SKM-1 treated with dmso at 0.1 percent for 144 hours (cell line): ENCODE measurements around the gene TLN1.

Source experiments
- DNase-seq: peaks from one replicate; lab custom pipeline; 2025; ENCODE audit not compliant: unreplicated experiment; lab: John Stamatoyannopoulos, UW

TLN1 gene

DNA sequence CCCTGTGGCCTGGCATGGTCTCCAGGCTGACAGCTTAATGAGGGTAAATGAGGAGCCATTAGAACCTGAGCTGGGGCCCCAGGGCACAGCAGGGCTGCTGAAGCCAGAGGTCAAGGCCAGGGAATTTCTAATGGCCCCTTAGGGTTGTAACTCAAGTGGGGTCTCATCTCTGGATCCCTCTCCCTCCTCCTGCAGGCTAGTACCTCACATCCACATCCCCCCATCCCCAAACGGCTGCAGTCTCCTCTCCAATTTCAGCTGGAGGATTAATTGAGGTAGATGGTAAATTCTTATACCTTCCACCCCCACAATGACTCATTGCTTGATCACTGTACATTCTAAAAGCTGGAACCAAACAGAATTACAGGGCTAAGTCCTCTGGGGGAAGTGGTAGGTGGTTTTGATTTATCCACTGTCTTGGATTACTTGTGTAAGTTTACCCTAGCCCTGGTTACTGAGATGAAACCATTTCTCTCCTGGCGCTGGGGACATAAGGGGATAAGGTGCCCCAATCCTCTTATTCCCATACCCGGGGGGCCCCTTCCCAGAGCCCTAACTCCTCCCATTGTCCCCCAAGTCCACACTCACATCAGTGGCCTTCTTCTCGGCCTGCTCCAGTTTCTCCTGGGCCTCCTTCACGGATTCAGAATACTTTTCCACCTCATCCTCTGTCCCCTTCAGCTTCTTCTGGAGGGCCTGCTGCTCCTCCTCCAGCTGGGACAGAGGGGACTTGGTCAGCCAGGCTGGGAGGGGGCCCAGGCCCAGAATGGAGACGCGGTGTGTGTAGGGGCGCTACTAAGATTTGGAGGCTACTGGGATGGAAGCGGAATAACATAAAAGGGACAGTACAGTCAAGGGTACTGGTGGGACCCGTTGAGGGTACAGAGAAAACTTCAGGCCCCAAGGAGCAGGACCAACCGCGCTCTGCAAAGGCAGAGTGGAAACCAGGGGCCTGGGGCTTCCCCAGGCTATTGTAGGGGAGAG is 43.1 kb downstream of the TLN1 start:
- no peak for DNase-seq

DNA sequence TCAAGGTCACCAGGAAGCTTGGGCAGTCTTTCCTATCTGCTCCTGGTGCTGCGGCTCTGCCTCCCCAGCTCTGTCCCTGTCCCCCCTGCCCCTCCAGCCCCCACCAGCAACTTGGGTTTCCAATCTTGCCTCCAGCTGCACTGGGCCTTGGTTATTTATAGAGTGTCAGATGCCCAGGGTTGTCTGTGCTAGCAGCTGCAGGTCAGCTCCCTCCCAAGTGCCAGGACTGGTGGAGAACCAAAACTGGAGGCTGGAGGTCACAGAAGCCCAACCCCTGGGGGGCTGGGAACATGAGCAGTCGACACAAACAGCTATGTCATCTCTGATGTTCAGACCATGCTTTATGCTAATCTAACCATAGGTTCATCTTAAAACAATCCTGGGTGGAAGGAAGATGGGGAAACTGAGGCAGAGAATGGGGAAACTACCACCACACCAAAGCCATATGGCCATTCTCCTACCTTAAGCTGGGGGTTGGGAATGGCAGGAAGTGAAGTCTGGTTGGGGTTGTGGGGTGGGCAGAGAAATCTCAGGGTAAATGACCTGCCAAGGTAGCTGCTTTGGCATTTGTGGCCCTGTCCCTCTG is 43.9 kb downstream of the TLN1 start:
- DNase-seq: no peak

DNA sequence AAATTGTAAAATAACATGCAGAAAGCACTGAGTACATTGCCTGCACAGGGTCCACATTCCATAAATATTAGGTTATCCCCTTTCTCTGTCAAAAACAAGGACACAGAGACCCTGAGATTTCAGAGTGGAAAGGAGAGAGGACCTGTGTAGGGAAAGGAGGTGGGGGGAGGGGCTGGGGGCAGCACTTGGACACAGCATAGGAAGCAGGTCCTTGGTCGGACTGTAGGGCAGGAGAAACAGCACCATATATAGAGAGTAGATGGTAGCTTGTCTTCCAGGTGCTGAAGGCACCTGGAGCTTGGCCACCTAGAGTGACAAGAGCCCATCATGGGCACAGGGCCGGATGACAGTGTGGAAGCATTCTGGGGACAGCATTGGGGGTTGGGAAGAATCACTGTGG is 44.7 kb downstream of the TLN1 start:
- no peak for DNase-seq

DNA sequence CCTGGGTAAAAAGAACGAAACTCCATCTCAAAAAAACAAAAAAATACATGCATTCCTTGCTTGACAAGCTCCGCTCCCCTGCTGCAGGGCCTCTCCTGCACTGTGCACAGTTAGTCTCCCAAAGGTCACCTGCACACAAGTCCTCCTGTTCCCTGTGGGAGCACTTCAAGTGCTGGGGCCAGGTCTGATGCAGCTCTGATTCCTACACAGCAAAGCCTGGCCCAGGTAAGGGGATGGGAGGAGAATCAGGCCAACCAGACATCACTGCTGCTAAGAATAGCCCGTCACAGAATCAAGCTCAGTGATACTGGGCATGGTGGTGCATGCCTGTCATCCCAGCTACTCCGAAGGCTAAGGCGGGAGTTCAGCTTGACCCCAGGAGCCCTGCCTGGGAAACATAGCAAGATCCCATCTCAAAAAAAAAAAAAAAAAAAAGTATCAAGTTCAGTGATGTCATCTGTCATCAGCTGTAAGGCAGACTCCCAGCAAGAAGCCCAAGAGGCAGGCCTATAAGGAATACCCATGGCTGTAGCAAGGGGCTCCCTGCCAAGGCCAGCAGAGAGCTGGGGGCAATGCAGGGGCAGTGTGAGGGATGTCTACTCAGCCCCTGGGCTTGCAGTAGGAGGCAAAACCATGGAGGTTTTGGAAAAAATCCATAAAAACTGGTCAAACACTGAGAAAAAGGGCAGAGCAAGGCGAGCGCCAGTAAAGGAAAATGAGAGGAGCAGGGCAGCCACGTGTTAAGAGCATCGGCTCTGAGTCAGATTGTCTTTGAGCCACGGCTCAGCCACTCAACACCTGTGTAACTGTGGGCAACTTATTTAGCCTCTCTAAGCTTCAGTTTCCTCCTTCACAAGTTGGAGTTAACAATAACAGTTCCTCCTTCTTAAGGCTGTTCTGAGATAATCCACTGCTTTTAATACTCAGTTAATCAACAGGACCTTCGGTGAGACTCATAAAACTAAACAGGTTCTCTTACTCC is 45.5 kb downstream of the TLN1 start:
- no peak for DNase-seq

GRCh38 chr9:35685506-35685905 is 46.5 kb downstream of the TLN1 start:
- DNase-seq: no peak

- no peak for DNase-seq
These were observed 47.1 kb downstream of the TLN1 start for GRCh38 chr9:35684921-35685320.

DNA sequence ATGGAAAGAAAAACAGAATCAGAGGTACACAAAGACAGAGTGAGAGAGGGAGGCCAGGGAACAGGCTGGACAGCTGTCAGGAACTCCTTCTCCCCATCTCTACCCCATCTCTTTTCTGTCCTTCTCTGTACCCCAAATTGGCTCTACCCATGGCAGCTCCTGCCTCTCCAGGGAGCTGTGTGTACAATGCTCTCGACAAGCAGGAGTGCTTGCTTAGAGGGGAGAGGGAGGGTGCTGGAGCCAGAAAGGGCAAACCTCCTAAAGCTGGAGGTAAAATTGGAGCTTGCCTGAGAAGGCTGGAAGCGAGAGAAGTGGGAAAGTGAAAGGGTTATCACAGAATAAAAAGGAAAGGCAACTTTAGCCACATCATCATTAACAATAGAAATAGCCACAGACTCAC is 48.7 kb downstream of the TLN1 start:
- DNase-seq: no peak

DNA sequence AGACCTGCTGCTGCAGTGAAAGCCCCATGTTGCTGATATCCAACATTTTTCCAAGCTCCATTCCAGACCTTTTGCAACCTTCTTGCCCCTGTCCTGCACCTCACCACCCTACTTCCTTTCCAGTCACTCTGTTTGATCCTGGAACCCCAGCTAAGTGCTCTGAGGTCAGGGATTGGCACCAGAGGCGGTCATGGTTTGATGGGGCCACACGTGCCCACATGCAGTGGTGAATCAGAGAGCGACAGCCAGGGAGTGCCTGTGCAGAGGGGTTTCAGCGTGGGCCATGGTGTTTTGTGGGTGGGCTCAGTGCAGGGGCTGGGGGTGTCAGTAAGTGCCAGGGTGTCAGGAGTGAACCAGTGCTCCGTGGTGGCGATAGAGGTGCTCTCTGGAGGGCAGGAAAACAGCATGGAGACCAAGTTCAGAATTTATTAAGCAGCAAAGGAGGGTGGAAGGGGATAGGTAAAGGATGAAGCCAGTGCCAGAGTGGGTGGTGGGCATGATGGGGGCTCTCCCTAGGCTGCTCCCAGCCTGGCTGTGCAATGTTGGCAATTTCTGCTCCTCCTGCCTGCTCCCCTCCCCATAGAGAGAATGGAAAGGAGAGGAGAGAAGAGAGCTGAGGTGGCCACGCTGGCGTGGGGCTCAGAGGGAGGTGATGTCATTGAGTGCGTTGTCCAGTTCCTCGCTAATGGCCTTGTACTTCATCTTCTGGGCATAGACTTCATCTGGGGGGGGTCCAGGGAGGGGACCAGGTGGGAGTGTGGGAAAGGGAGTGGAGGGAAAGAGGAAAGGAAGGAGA is 49.3 kb downstream of the TLN1 start:
- no peak for DNase-seq

- no peak for DNase-seq
These were observed 49.9 kb downstream of the TLN1 start for GRCh38 chr9:35682051-35682450.

DNA sequence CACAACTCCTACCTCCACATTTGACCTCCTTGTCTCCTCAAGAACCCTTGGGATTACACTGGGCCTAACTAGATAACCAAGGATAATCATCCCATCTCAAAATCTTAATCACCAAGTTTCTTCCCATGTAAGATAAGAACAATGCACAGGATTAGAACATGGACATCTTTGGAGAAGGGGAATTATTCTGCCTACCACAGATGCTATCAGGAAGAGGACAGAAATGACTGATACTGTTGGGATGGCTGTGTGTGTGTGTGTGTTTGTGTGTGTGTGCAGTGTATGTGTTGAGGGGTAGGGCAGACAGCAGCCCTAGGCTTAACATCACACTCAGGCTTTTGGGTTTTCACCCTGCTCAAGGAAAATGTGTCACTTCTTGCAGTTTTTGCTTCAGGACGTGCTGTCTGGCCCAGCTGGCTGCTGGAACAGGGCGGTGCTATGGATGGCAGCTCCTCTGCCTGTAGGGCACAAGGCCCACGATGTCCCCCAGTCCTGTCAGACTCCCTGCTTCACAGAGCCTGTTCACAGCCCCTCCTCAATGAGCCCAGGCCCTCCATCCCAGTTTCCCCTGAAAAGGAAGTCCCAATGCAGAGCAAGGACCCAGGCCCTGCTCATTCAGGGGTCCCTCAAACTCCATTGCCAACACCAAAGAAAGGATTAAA is 50.5 kb downstream of the TLN1 start:
- no peak for DNase-seq

DNA sequence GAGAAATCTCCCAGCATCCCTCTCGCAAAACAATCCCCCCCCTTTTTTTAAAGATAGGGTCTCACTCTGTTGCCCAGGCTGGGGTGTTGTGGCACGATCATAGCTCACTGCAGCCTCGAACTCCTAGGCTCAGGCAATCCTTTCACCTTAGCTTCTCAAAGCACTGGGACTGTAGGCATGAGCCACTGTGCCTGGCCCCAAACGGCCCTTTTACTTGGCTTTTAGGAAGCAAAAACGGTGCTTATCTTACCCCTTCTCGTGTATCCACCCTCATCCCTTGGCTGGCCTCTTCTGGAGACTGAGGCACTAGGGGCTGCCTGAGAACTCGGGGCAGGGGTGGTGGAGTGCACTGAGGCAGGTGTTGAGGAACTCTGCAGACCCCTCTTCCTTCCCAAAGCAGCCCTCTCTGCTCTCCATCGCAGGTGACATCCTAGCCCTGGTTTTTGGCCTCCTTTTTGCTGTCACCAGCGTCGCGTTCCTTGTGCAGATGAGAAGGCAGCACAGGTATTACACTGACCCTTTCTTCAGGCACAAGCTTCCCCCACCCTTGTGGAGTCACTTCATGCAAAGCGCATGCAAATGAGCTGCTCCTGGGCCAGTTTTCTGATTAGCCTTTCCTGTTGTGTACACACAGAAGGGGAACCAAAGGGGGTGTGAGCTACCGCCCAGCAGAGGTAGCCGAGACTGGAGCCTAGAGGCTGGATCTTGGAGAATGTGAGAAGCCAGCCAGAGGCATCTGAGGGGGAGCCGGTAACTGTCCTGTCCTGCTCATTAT is 51.5 kb downstream of the TLN1 start:
- no peak for DNase-seq

- no peak for DNase-seq
These were observed 52.1 kb downstream of the TLN1 start for GRCh38 chr9:35679766-35680330.

GRCh38 chr9:35679091-35679490 is 52.9 kb downstream of the TLN1 start:
- DNase-seq: no peak

DNA sequence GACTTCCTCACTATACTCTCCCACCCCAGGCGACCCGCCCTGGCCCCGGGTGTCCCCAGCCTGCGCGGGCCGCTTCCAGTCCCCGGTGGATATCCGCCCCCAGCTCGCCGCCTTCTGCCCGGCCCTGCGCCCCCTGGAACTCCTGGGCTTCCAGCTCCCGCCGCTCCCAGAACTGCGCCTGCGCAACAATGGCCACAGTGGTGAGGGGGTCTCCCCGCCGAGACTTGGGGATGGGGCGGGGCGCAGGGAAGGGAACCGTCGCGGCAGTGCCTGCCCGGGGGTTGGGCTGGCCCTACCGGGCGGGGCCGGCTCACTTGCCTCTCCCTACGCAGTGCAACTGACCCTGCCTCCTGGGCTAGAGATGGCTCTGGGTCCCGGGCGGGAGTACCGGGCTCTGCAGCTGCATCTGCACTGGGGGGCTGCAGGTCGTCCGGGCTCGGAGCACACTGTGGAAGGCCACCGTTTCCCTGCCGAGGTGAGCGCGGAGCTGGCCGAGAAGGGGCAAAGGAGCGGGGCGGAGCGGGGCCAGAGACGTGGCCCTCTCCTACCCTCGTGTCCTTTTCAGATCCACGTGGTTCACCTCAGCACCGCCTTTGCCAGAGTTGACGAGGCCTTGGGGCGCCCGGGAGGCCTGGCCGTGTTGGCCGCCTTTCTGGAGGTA is 56.1 kb downstream of the TLN1 start:
- DNase-seq: no peak

- no peak for DNase-seq
These were observed 56.8 kb downstream of the TLN1 start for GRCh38 chr9:35675204-35675603.

- no peak for DNase-seq
These were observed 58.0 kb downstream of the TLN1 start for GRCh38 chr9:35674025-35674361.

DNA sequence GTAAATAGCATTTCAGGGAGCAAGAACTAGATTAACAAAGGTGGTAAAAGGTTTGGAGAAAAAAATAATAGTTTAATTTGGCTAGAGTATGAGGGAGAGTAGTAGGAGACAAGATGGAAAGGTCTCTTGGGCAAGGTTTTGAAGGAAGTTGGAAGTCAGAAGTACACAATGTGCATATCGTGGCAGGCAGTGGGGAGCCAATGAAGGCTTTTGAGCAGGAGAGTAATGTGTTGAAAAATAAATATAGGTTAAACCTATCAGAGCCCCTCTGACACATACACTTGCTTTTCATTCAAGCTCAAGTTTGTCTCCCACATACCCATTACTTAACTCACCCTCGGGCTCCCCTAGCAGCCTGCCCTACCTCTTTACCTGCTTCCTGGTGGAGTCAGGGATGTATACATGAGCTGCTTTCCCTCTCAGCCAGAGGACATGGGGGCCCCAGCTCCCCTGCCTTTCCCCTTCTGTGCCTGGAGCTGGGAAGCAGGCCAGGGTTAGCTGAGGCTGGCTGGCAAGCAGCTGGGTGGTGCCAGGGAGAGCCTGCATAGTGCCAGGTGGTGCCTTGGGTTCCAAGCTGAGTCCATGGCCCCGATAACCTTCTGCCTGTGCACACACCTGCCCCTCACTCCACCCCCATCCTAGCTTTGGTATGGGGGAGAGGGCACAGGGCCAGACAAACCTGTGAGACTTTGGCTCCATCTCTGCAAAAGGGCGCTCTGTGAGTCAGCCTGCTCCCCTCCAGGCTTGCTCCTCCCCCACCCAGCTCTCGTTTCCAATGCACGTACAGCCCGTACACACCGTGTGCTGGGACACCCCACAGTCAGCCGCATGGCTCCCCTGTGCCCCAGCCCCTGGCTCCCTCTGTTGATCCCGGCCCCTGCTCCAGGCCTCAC is 58.6 kb downstream of the TLN1 start, which contains the start of gene CA9:
Gene CA9, plus strand, starts transcription at position 797 of the 893 bp plus-strand sequence. Its CDS starts 32 bp downstream, at position 829.
- no peak for DNase-seq
